Measurements from ENCODE around the gene C1orf50. TPM values are rescaled to one million over a fixed set of nuclear protein-coding genes. Genes with fewer than 3 reads are reported as not detected.
A peak's percentile ranks its signal among the peaks of the same experiment; 100 is the strongest.

The C1orf50 gene
- total RNA-seq, 1 donor from 2014 or later = 6.1 TPM

GRCh38 chr1:42737257-42737656 lies 29.8 kb upstream of the C1orf50 start:
- H3K4me1 ChIP-seq = no peaks in the 10 kb centered on the region
- ATAC-seq = peak; percentile 43

DNA sequence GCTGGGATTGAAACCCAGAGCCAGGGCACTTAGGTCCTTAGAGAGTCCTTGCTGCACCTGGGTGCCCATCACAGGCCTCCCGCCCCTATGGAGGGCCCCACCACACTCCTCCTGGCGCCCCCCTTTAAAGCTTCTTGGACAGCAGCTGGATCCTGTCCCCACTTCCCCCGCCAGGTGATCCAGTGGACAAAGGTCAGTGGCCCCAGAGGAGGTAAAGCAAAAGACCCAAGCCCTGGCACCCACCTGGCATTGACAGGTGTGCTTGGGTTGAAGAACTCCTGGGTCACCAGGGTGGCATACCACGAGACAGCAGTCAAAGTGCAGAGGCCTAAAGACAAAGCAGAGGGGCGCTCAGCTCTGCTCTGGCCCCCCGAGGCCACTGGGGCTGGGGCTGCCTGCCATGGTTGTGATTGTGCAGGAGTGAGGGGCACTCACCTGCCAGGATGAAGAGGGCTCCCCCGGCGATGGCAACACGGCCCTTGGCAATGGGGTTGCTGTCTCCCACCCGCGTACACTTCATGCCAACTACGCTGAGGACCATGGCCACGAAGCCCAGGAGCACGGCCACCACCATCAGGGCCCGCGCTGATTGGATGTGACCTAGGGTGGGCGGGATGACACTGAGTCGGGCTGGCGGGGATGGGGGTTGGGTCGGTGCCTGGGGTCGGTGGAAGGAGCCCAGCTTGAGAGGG lies 28.9 kb upstream of the C1orf50 start:
- TF ChIP-seq, protein P1, sequence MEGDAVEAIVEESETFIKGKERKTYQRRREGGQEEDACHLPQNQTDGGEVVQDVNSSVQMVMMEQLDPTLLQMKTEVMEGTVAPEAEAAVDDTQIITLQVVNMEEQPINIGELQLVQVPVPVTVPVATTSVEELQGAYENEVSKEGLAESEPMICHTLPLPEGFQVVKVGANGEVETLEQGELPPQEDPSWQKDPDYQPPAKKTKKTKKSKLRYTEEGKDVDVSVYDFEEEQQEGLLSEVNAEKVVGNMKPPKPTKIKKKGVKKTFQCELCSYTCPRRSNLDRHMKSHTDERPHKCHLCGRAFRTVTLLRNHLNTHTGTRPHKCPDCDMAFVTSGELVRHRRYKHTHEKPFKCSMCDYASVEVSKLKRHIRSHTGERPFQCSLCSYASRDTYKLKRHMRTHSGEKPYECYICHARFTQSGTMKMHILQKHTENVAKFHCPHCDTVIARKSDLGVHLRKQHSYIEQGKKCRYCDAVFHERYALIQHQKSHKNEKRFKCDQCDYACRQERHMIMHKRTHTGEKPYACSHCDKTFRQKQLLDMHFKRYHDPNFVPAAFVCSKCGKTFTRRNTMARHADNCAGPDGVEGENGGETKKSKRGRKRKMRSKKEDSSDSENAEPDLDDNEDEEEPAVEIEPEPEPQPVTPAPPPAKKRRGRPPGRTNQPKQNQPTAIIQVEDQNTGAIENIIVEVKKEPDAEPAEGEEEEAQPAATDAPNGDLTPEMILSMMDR (IDR thresholded peaks at IDR 0.05) = no peak
- ATAC-seq (no peak), DNase-seq (no peak)
- Histone ChIP-seq H3K36me3 (no peaks in the 10 kb centered on the region), H3K27ac (no peak overlapping the region), H3K4me1 (no peaks in the 10 kb centered on the region), H3K27me3 (no peaks in the 10 kb centered on the region), H3K9me3 (no peaks in the 10 kb centered on the region), H3K4me3 (no peak overlapping the region)
- intact Hi-C loops (cut with DNase I) = no loop called here

More at GRCh38 chr1:42737257-42737656, 29.8 kb upstream of the C1orf50 start:
- TF ChIP-seq, protein P1 (IDR thresholded peaks at IDR 0.05) = peak; percentile 15
- DNase-seq = no peak
- no peak overlapping the region for H3K4me3 ChIP-seq
- H3K27ac ChIP-seq = no peak overlapping the region
- H3K27me3 ChIP-seq = no peaks in the 10 kb centered on the region
- no peaks in the 10 kb centered on the region for H3K36me3 ChIP-seq
- intact Hi-C loops (cut with DNase I) = no loop called here
- no peaks in the 10 kb centered on the region for H3K9me3 ChIP-seq

DNA sequence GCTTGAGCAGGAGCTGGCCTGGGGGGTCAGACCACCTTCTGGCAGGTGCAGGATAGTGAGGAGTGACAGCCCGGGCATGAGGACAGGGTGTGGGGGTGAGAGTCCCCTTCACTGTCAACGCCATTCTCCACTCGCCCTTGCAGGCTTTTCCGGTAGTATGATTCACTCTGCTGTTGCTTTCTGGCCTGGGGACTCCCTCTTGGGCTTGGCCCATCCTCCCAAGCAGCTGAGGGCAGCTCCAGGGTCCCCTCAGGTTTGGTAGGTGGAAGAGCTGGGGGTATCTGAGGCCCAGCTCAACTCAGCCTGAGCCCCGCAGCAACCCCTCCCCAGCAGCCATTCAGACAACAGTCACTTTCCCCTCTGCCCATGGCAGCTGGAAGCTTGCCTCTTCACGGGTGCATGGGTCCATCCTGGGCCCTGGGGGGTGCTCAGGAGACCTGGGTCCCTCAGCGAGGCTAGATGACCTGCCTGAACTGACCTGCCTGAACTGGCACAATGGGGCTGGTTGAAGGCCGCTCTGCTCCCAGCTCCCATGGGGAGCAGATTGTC lies 28.3 kb upstream of the C1orf50 start:
- no peaks in the 10 kb centered on the region for H3K4me1 ChIP-seq
- H3K9me3 ChIP-seq = no peaks in the 10 kb centered on the region
- intact Hi-C loops (cut with DNase I) = no loop called here
- TF ChIP-seq, protein P1 (IDR thresholded peaks at IDR 0.05) = no peak
- DNase-seq (no peak), ATAC-seq (no peak)
- no peak overlapping the region for H3K4me3 ChIP-seq
- H3K36me3 ChIP-seq = no peaks in the 10 kb centered on the region
- no peaks in the 10 kb centered on the region for H3K27me3 ChIP-seq
- no peak overlapping the region for H3K27ac ChIP-seq

GRCh38 chr1:42739753-42740700 lies 27.0 kb upstream of the C1orf50 start, which contains the start of gene CLDN19:
CLDN19 (minus strand) TSS chr1:42740236; CDS start chr1:42740063, 173 bp downstream.
- Histone ChIP-seq H3K27ac (no peak within 1 kb of the TSS), H3K4me3 (no peak within 1 kb of the TSS), H3K36me3 (no peaks in the 10 kb centered on the region), H3K27me3 (no peaks in the 10 kb centered on the region), H3K9me3 (no peaks in the 10 kb centered on the region), H3K4me1 (no peaks in the 10 kb centered on the region)
- intact Hi-C loops (cut with DNase I) = loop anchor here (10.0 kb wide), 1 partner anchor 145 kb away; no protein-coding TSS in a partner anchor
- no peak for DNase-seq
- TF ChIP-seq, protein P1 (IDR thresholded peaks at IDR 0.05) = no peak
- no peak for ATAC-seq

- ATAC-seq (no peak), DNase-seq (no peak)
- TF ChIP-seq, protein P1 (IDR thresholded peaks at IDR 0.05) = no peak
- H3K27me3 ChIP-seq = no peaks in the 10 kb centered on the region
- no peak overlapping the region for H3K27ac ChIP-seq
- H3K4me1 ChIP-seq = no peaks in the 10 kb centered on the region
- peaks cover 2% of the 10 kb centered on the region for H3K36me3 ChIP-seq
- no peak overlapping the region for H3K4me3 ChIP-seq
- intact Hi-C loops (cut with DNase I) = loop anchor here (10.0 kb wide), 1 partner anchor 146 kb away; no protein-coding TSS in a partner anchor
- H3K9me3 ChIP-seq = no peaks in the 10 kb centered on the region
These were observed 26.0 kb upstream of the C1orf50 start for GRCh38 chr1:42740851-42741580.
